ENCODE measurements around the gene ATF6B. TPM values are rescaled to one million over a fixed set of nuclear protein-coding genes. Genes with fewer than 3 reads are reported as not detected.
"Not testable (repeated sequence)": the region's sequence is repeated elsewhere in the genome, so short reads cannot be mapped to it uniquely, and the experiment has no call there.

ATF6B gene
- total RNA-seq, 2 experiments from 2014 or later: 60.6 to 61.8 TPM

- ChIA-PET POLR2A (no interaction called here), CTCF (interaction anchor here (1.2 kb wide), 1 partner anchor 37 kb away, joined by 3 read pairs; no protein-coding TSS in a partner anchor)
Measured at GRCh38 chr6:32158052-32158451, 30.0 kb upstream of the ATF6B start.

- ChIA-PET POLR2A (no interaction called here), CTCF (interaction anchor here (0.7 kb wide), 1 partner anchor 38 kb away, joined by 4 read pairs; no protein-coding TSS in a partner anchor)
Measured at GRCh38 chr6:32156891-32157290, 28.8 kb upstream of the ATF6B start.

GRCh38 chr6:32154514-32155161, 26.6 kb upstream of the ATF6B start:
- ChIA-PET CTCF (interaction anchor here (0.7 to 1.2 kb wide), 5 partner anchors 10 to 78 kb away, joined by 3 to 6 read pairs (median 4); partner anchors contain the start of genes EGFL8 and FKBPL), POLR2A (interaction anchor here (0.5 to 0.9 kb wide), 2 partner anchors 15 to 36 kb away, joined by 3 to 5 read pairs; no protein-coding TSS in a partner anchor)

GRCh38 chr6:32153564-32154513, 25.8 kb upstream of the ATF6B start, which contains the start of gene PPT2:
PPT2 (plus strand) TSS chr6:32154141; CDS start chr6:32154595, 454 bp downstream.
- ChIA-PET CTCF (interaction anchor here (1.1 to 1.2 kb wide), 3 partner anchors 11 to 35 kb away, joined by 4 to 6 read pairs (median 5); partner anchors contain the start of genes EGFL8 and FKBPL), POLR2A (interaction anchor here (0.5 to 0.9 kb wide), 2 partner anchors 14 to 35 kb away, joined by 3 to 5 read pairs; no protein-coding TSS in a partner anchor)

GRCh38 chr6:32152769-32153563, 24.9 kb upstream of the ATF6B start:
- CTCF ChIA-PET: interaction anchor here (0.7 kb wide), 1 partner anchor 42 kb away, joined by 3 read pairs; no protein-coding TSS in a partner anchor
- POLR2A ChIA-PET: interaction anchor here (0.6 to 0.7 kb wide), 2 partner anchors 34 to 111 kb away, joined by 3 read pairs; no protein-coding TSS in a partner anchor

GRCh38 chr6:32151863-32152768, 24.1 kb upstream of the ATF6B start, which contains the start of gene PRRT1:
PRRT1 (minus strand) TSS chr6:32151939; CDS start chr6:32151827, 112 bp downstream.
- POLR2A ChIA-PET: interaction anchor here (0.6 to 0.7 kb wide), 2 partner anchors 33 to 112 kb away, joined by 3 read pairs; no protein-coding TSS in a partner anchor
- CTCF ChIA-PET: interaction anchor here (0.7 to 1.3 kb wide), 2 partner anchors 33 to 43 kb away, joined by 3 read pairs; no protein-coding TSS in a partner anchor

- CTCF ChIA-PET: interaction anchor here (1.3 kb wide), 1 partner anchor 32 kb away, joined by 3 read pairs; no protein-coding TSS in a partner anchor
- POLR2A ChIA-PET: no interaction called here
Measured at GRCh38 chr6:32151181-32151862, 23.3 kb upstream of the ATF6B start.

- POLR2A ChIA-PET: no interaction called here
- CTCF ChIA-PET: interaction anchor here (1.3 kb wide), 1 partner anchor 31 kb away, joined by 3 read pairs; no protein-coding TSS in a partner anchor
Measured at GRCh38 chr6:32149932-32150870, 22.2 kb upstream of the ATF6B start.

GRCh38 chr6:32149092-32149755, 21.2 kb upstream of the ATF6B start:
- CTCF ChIA-PET: no interaction called here
- POLR2A ChIA-PET: no interaction called here

- CTCF ChIA-PET: interaction anchor here (1.2 kb wide), 1 partner anchor 19 kb away, joined by 4 read pairs; no protein-coding TSS in a partner anchor
- POLR2A ChIA-PET: no interaction called here
Measured at GRCh38 chr6:32148289-32149091, 20.4 kb upstream of the ATF6B start.

- CTCF ChIA-PET: interaction anchor here (1.2 kb wide), 1 partner anchor 18 kb away, joined by 4 read pairs; no protein-coding TSS in a partner anchor
- POLR2A ChIA-PET: no interaction called here
Measured at GRCh38 chr6:32147401-32148132, 19.5 kb upstream of the ATF6B start.

GRCh38 chr6:32146687-32147086, 18.6 kb upstream of the ATF6B start:
- POLR2A ChIA-PET: no interaction called here
- CTCF ChIA-PET: no interaction called here

GRCh38 chr6:32146287-32146686, 18.2 kb upstream of the ATF6B start:
- POLR2A ChIA-PET: no interaction called here
- CTCF ChIA-PET: no interaction called here

GRCh38 chr6:32144238-32144637, 16.2 kb upstream of the ATF6B start:
- CTCF ChIA-PET: not testable (repeated sequence)

More at GRCh38 chr6:32144238-32144637, 16.2 kb upstream of the ATF6B start:
- POLR2A ChIA-PET: not testable (repeated sequence)

All from activated CD8-positive, alpha-beta memory T cell treated with anti-CD3 and anti-CD28 coated beads for 36 hours (primary cell).